ENCODE measurements around the gene CMTM5.
"Not testable (repeated sequence)": the region's sequence is repeated elsewhere in the genome, so short reads cannot be mapped to it uniquely, and the experiment has no call there.

The CMTM5 gene

GRCh38 chr14:23415821-23416778, 39.3 kb downstream of the CMTM5 start:
- no peak for DNase-seq

- no peak for DNase-seq
These were observed 40.0 kb downstream of the CMTM5 start for GRCh38 chr14:23416801-23417200.

- not testable (repeated sequence) for DNase-seq
These were observed 40.4 kb downstream of the CMTM5 start for GRCh38 chr14:23417269-23417668.

GRCh38 chr14:23418021-23418420, 41.2 kb downstream of the CMTM5 start:
- DNase-seq = no peak

GRCh38 chr14:23419646-23420045, 42.8 kb downstream of the CMTM5 start:
- not testable (repeated sequence) for DNase-seq

- no peak for DNase-seq
These were observed 44.7 kb downstream of the CMTM5 start for GRCh38 chr14:23421594-23421993.

GRCh38 chr14:23423657-23424056, 46.8 kb downstream of the CMTM5 start:
- no peak for DNase-seq

GRCh38 chr14:23425169-23425568, 48.3 kb downstream of the CMTM5 start:
- no peak for DNase-seq

- DNase-seq = not testable (repeated sequence)
These were observed 49.0 kb downstream of the CMTM5 start for GRCh38 chr14:23425798-23426197.

- no peak for DNase-seq
These were observed 52.0 kb downstream of the CMTM5 start for GRCh38 chr14:23428686-23429495.
